Measurements from ENCODE around the gene IRAK2.

Gene IRAK2

GRCh38 chr3:10178892-10179291 is 14.2 kb downstream of the IRAK2 start:
- no peak for DNase-seq (ENCODE audit: extremely low spot score)
- CTCF ChIA-PET: interaction anchor here (0.8 to 2.4 kb wide), 4 partner anchors 11 to 45 kb away, joined by 3 to 8 read pairs (median 4); partner anchors contain the start of gene IRAK2
- no peak for TF ChIP-seq CTCF (IDR thresholded peaks at IDR 0.05; ENCODE audit: control extremely low read depth, extremely low read depth, low read depth, missing control alignments)
- POLR2A ChIA-PET: no interaction called here

GRCh38 chr3:10180289-10180688 is 15.6 kb downstream of the IRAK2 start:
- TF ChIP-seq CTCF (IDR thresholded peaks at IDR 0.05; ENCODE audit: control extremely low read depth, extremely low read depth, low read depth, missing control alignments): no peak
- DNase-seq (ENCODE audit: extremely low spot score): no peak
- ChIA-PET POLR2A (interaction anchor here (0.7 to 1.1 kb wide), 2 partner anchors 12 to 39 kb away, joined by 3 to 4 read pairs; no protein-coding TSS in a partner anchor), CTCF (interaction anchor here (1.7 to 6.4 kb wide), 2 partner anchors 12 to 20 kb away, joined by 3 to 33 read pairs; no protein-coding TSS in a partner anchor)

- ChIA-PET POLR2A (interaction anchor here (0.6 to 1.1 kb wide), 2 partner anchors 11 to 52 kb away, joined by 4 to 6 read pairs; no protein-coding TSS in a partner anchor), CTCF (interaction anchor here (1.0 to 6.4 kb wide), 3 partner anchors 12 to 32 kb away, joined by 3 to 33 read pairs (median 3); no protein-coding TSS in a partner anchor)
- no peak for TF ChIP-seq CTCF (IDR thresholded peaks at IDR 0.05; ENCODE audit: control extremely low read depth, extremely low read depth, low read depth, missing control alignments)
- DNase-seq (ENCODE audit: extremely low spot score): no peak
Measured at GRCh38 chr3:10180738-10181295, 16.1 kb downstream of the IRAK2 start.

GRCh38 chr3:10182950-10183349 is 18.2 kb downstream of the IRAK2 start:
- CTCF ChIA-PET: interaction anchor here (6.4 kb wide), 1 partner anchor 10 kb away, joined by 33 read pairs; no protein-coding TSS in a partner anchor
- POLR2A ChIA-PET: interaction anchor here (0.6 to 0.7 kb wide), 2 partner anchors 30 to 123 kb away, joined by 3 to 4 read pairs; no protein-coding TSS in a partner anchor
- no peak for TF ChIP-seq CTCF (IDR thresholded peaks at IDR 0.05; ENCODE audit: control extremely low read depth, extremely low read depth, low read depth, missing control alignments)
- DNase-seq (ENCODE audit: extremely low spot score): no peak

GRCh38 chr3:10184250-10184649 is 19.5 kb downstream of the IRAK2 start:
- TF ChIP-seq CTCF (IDR thresholded peaks at IDR 0.05; ENCODE audit: control extremely low read depth, extremely low read depth, low read depth, missing control alignments): no peak
- ChIA-PET POLR2A (no interaction called here), CTCF (interaction anchor here (0.9 to 6.4 kb wide), 2 partner anchors 9 to 10 kb away, joined by 3 to 33 read pairs; no protein-coding TSS in a partner anchor)
- DNase-seq (ENCODE audit: extremely low spot score): no peak

- TF ChIP-seq CTCF (IDR thresholded peaks at IDR 0.05; ENCODE audit: control extremely low read depth, extremely low read depth, low read depth, missing control alignments): no peak
- POLR2A ChIA-PET: interaction anchor here (0.5 to 0.6 kb wide), 2 partner anchors 26 to 38 kb away, joined by 3 to 9 read pairs; no protein-coding TSS in a partner anchor
- DNase-seq (ENCODE audit: extremely low spot score): no peak
- CTCF ChIA-PET: interaction anchor here (0.7 to 6.4 kb wide), 5 partner anchors 7 to 88 kb away, joined by 3 to 33 read pairs (median 3); partner anchors contain the start of gene IRAK2
Measured at GRCh38 chr3:10185804-10186762, 21.4 kb downstream of the IRAK2 start.
